Neural progenitor cell (in vitro differentiated cells): Measurements from ENCODE around the gene STRN3.

ENCODE experiments used
- EZH2 ChIP-seq: fragments of 200-600 bp; sonication (generic); IDR thresholded peaks from 2 replicates; pipeline ENCODE4 v1.6.1; 2017; ENCODE audit warnings: antibody characterized with exemption, mild to moderate bottlenecking, moderate library complexity
- EZH2phosphoT487 ChIP-seq: fragments of 200-600 bp; sonication (generic); IDR thresholded peaks from 2 replicates; pipeline ENCODE4 v1.6.1; 2017; ENCODE audit warnings: antibody characterized with exemption
- TF ChIP-seq, protein P1 (sequence below): fragments of 200-600 bp; sonication (generic); IDR thresholded peaks from 2 replicates; pipeline ENCODE4 v1.5.1; 2017; ENCODE audit warnings: antibody characterized with exemption, mild to moderate bottlenecking

DNA sequence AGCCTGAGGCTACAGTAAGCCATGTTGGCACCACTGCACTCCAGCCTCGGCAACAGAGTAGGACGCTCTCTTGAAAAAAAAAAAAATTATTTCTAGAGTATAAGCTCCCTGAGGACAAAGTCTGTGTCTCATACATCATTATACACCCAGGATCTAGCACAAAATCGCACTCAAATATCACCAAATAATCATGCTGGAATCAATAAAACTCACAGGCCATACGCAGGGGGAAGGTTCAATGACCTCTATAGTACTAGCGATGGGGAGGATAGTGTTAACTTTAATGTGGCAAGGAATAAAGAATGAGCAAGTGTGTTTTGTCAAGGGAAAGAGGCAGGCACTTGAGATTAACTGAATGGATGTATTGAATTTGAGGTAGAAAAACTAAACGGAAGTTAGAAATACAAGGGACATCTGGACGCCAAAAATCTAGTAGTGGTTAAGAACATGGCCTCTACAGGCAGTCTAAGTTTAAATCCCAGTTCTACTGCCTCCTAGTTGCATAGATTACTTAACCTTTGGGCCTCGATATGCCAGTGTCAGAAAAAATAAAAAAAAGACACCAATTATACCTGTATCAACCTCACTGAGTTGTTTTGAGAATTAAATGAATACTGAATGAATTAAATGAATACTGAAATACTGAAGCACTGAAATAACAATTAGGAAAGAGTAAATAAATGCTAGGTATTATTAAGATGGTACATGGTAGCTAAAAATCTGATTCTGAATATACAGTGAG, 5.2 kb downstream of the STRN3 start:
- TF ChIP-seq, protein P1, sequence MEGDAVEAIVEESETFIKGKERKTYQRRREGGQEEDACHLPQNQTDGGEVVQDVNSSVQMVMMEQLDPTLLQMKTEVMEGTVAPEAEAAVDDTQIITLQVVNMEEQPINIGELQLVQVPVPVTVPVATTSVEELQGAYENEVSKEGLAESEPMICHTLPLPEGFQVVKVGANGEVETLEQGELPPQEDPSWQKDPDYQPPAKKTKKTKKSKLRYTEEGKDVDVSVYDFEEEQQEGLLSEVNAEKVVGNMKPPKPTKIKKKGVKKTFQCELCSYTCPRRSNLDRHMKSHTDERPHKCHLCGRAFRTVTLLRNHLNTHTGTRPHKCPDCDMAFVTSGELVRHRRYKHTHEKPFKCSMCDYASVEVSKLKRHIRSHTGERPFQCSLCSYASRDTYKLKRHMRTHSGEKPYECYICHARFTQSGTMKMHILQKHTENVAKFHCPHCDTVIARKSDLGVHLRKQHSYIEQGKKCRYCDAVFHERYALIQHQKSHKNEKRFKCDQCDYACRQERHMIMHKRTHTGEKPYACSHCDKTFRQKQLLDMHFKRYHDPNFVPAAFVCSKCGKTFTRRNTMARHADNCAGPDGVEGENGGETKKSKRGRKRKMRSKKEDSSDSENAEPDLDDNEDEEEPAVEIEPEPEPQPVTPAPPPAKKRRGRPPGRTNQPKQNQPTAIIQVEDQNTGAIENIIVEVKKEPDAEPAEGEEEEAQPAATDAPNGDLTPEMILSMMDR, result no peak
- no peak for TF ChIP-seq EZH2
- no peak for TF ChIP-seq EZH2phosphoT487
